Activated T-cell treated with anti-CD3 and anti-CD28 coated beads, Interleukin-2, amount 50 U/mL, for 48 hours (primary cell): ENCODE data around the gene PLAC1.

Experiments
- DNase-seq, 2 experiments: peaks; one replicate each; pipeline ENCODE4 v3.0.0-alpha.2; 2020

Gene PLAC1

GRCh38 chrX:134537179-134537955 lies 120.9 kb downstream of the PLAC1 start:
- DNase-seq = no peak

GRCh38 chrX:134533952-134534351 lies 124.3 kb downstream of the PLAC1 start:
- no peak for DNase-seq

GRCh38 chrX:134533352-134533751 lies 124.9 kb downstream of the PLAC1 start:
- no peak for DNase-seq

- DNase-seq = no peak
These were observed 127.4 kb downstream of the PLAC1 start for GRCh38 chrX:134530845-134531244.

- no peak for DNase-seq
These were observed 128.8 kb downstream of the PLAC1 start for GRCh38 chrX:134529481-134529880.

- DNase-seq = no peak
These were observed 129.3 kb downstream of the PLAC1 start for GRCh38 chrX:134528960-134529359.

GRCh38 chrX:134526399-134526798 lies 131.9 kb downstream of the PLAC1 start:
- no peak for DNase-seq

GRCh38 chrX:134525086-134525792 lies 133.0 kb downstream of the PLAC1 start:
- DNase-seq = no peak

GRCh38 chrX:134524181-134524580 lies 134.1 kb downstream of the PLAC1 start:
- DNase-seq = no peak

GRCh38 chrX:134520860-134521390 lies 137.3 kb downstream of the PLAC1 start:
- no peak for DNase-seq
